DND-41 (cell line): ENCODE results near the gene SCAMP5.

Experiments used
- ATAC-seq: fragments of 200-7000 bp; cut with Tn5 transposase; 3 replicates; pipeline ENCODE4 v1.9.1; 2021; ENCODE audit warnings: low read depth; ENCODE audit not compliant: insufficient read depth
- DNase-seq: peaks from one replicate; pipeline ENCODE4 v3.0.0-alpha.2; 2020
- H2AFZ ChIP-seq: 2 replicates; pipeline ENCODE4 v1.6.0; 2012; ENCODE audit warnings: low read depth, low read length
- H3K27ac ChIP-seq: 2 replicates; pipeline ENCODE4 v1.5.1; 2012; ENCODE audit warnings: low read length, inconsistent platforms
- H3K27me3 ChIP-seq: fragments of 200-600 bp; sonication (generic); 2 replicates; pipeline ENCODE4 v1.6.0; 2012; ENCODE audit warnings: low read length, mild to moderate bottlenecking, inconsistent platforms; ENCODE audit not compliant: insufficient read depth, poor library complexity
- H3K36me3 ChIP-seq: 2 replicates; pipeline ENCODE4 v1.5.1; 2012; ENCODE audit warnings: low read length, inconsistent platforms; ENCODE audit not compliant: insufficient read depth
- H3K4me1 ChIP-seq: 2 replicates; pipeline ENCODE4 v1.5.1; 2012; ENCODE audit warnings: mild to moderate bottlenecking, low read length; ENCODE audit not compliant: insufficient read depth
- H3K4me2 ChIP-seq: 2 replicates; pipeline ENCODE4 v1.6.0; 2012; ENCODE audit warnings: mild to moderate bottlenecking, moderate library complexity, low read length, inconsistent platforms; ENCODE audit not compliant: insufficient read depth
- H3K4me3 ChIP-seq, 2 experiments: fragments of 200-600 bp in 1 of 2; shearing (Covaris generic) in 1 of 2; 2 replicates each; pipeline ENCODE4 v1.5.1; 2012 to 2016; ENCODE audit warnings: inconsistent platforms in 2 of 2, low read length in 2 of 2, mild to moderate bottlenecking in 2 of 2, low read depth in 1 of 2, moderate library complexity in 1 of 2
- H3K79me2 ChIP-seq: 2 replicates; pipeline ENCODE4 v1.6.0; 2012; ENCODE audit warnings: low read length, inconsistent platforms; ENCODE audit not compliant: insufficient read depth
- H3K9ac ChIP-seq: 2 replicates; pipeline ENCODE4 v1.6.0; 2012; ENCODE audit warnings: low read depth, mild to moderate bottlenecking, inconsistent platforms, low read length, moderate library complexity
- H3K9me3 ChIP-seq: 2 replicates; pipeline ENCODE4 v1.5.1; 2012; ENCODE audit warnings: low read length, moderate library complexity, mild to moderate bottlenecking, inconsistent platforms; ENCODE audit not compliant: insufficient read depth, severe bottlenecking
- H4K20me1 ChIP-seq: 2 replicates; pipeline ENCODE4 v1.6.0; 2012; ENCODE audit warnings: low read length; ENCODE audit not compliant: insufficient read depth
- CTCF ChIP-seq: IDR thresholded peaks from 2 replicates; pipeline ENCODE4 v1.5.1; 2012; ENCODE audit warnings: borderline replicate concordance, low read length, moderate library complexity, mild to moderate bottlenecking; ENCODE audit not compliant: poor library complexity, severe bottlenecking; ENCODE audit errors: extremely low read depth
- EZH2 ChIP-seq: IDR thresholded peaks from 3 replicates; pipeline ENCODE4 v1.6.1; 2012; ENCODE audit warnings: borderline replicate concordance, low read depth, mild to moderate bottlenecking, moderate library complexity, low read length, inconsistent platforms; ENCODE audit not compliant: severe bottlenecking

SCAMP5 gene

GRCh38 chr15:75053748-75054125 is 58.4 kb downstream of the SCAMP5 start:
- no peak for DNase-seq
- no peaks in the 10 kb centered on the region for H3K79me2 ChIP-seq
- no peak overlapping the region for H3K4me3 ChIP-seq
- no peak overlapping the region for H2AFZ ChIP-seq
- H3K4me2 ChIP-seq = no peak overlapping the region
- no peak for ATAC-seq
- H3K27me3 ChIP-seq = no peaks in the 10 kb centered on the region
- TF ChIP-seq CTCF (no peak), EZH2 (no peak)
- H3K9ac ChIP-seq = no peak overlapping the region
- H3K27ac ChIP-seq = no peak overlapping the region
- H3K4me1 ChIP-seq = no peaks in the 10 kb centered on the region
- H3K9me3 ChIP-seq = no peaks in the 10 kb centered on the region
- no peaks in the 10 kb centered on the region for H4K20me1 ChIP-seq
- H3K36me3 ChIP-seq = peaks cover 4% of the 10 kb centered on the region

- no peaks in the 10 kb centered on the region for H3K79me2 ChIP-seq
Observed at GRCh38 chr15:75054172-75054897, 59.0 kb downstream of the SCAMP5 start.

GRCh38 chr15:75056036-75056435 is 60.7 kb downstream of the SCAMP5 start:
- no peak overlapping the region for H2AFZ ChIP-seq
- H3K36me3 ChIP-seq = no peaks in the 10 kb centered on the region
- no peaks in the 10 kb centered on the region for H4K20me1 ChIP-seq
- H3K9me3 ChIP-seq = no peaks in the 10 kb centered on the region
- no peaks in the 10 kb centered on the region for H3K79me2 ChIP-seq
- no peak for DNase-seq
- no peak overlapping the region for H3K4me2 ChIP-seq
- H3K4me1 ChIP-seq = no peaks in the 10 kb centered on the region
- no peak for TF ChIP-seq EZH2
- no peak for TF ChIP-seq CTCF
- H3K9ac ChIP-seq = no peak overlapping the region
- no peak overlapping the region for H3K4me3 ChIP-seq
- no peak for ATAC-seq
- no peaks in the 10 kb centered on the region for H3K27me3 ChIP-seq
- H3K27ac ChIP-seq = no peak overlapping the region

More at GRCh38 chr15:75054172-75054897, 59.0 kb downstream of the SCAMP5 start:
- no peak for TF ChIP-seq EZH2
- no peak for TF ChIP-seq CTCF
- H3K9ac ChIP-seq = no peak overlapping the region
- H3K9me3 ChIP-seq = no peaks in the 10 kb centered on the region
- no peaks in the 10 kb centered on the region for H3K36me3 ChIP-seq
- H3K27me3 ChIP-seq = no peaks in the 10 kb centered on the region
- no peak overlapping the region for H3K4me2 ChIP-seq
- H4K20me1 ChIP-seq = no peaks in the 10 kb centered on the region
- no peak overlapping the region for H3K4me3 ChIP-seq
- no peak overlapping the region for H3K27ac ChIP-seq
- no peak overlapping the region for H2AFZ ChIP-seq
- H3K4me1 ChIP-seq = no peaks in the 10 kb centered on the region
- DNase-seq (no peak), ATAC-seq (no peak)
